ENCODE results near the gene IL5RA.
A peak's percentile ranks its signal among the peaks of the same experiment; 100 is the strongest.

The IL5RA gene, protein sequence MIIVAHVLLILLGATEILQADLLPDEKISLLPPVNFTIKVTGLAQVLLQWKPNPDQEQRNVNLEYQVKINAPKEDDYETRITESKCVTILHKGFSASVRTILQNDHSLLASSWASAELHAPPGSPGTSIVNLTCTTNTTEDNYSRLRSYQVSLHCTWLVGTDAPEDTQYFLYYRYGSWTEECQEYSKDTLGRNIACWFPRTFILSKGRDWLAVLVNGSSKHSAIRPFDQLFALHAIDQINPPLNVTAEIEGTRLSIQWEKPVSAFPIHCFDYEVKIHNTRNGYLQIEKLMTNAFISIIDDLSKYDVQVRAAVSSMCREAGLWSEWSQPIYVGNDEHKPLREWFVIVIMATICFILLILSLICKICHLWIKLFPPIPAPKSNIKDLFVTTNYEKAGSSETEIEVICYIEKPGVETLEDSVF

DNA sequence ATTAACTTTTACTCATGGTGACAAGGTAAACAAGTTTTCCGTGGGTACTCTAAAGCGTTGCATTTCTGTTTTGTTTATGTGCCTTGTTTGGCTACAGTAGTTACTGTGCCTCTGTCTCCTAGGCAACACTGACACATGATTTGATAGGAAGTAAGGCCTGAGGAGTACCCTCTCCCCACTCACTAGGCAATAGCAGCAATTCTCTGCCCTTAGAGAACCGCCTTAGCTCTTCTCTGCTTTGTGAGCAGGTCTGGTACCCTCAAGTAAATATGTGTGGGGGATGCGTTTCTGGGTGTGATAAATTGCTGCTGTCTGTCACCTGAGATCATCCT is at the start of gene IL5RA:
Gene IL5RA (minus strand): TSS at position 76 of the 332 bp plus-strand sequence. CDS start 5,390 bp downstream, outside the sequence.
- no peak for DNase-seq

DNA sequence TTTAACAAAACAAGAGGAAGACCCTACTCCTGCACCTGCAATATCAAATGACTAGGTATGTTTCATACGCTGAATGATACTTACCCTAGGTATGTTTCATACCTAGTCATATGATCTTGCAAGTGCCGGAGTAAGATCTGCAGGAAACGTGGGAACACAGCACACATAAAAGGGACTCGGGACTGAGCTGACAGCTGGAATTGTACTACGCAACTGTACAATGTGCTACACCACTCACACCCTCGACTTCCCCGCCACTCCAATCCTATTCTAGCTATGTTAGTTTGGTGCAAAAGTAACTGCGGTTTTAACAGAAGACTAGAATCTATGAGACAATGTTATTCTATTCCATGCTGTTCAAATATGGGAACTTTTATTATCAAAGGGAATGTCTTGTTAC is 47.3 kb upstream of the IL5RA start:
- DNase-seq: no peak

DNA sequence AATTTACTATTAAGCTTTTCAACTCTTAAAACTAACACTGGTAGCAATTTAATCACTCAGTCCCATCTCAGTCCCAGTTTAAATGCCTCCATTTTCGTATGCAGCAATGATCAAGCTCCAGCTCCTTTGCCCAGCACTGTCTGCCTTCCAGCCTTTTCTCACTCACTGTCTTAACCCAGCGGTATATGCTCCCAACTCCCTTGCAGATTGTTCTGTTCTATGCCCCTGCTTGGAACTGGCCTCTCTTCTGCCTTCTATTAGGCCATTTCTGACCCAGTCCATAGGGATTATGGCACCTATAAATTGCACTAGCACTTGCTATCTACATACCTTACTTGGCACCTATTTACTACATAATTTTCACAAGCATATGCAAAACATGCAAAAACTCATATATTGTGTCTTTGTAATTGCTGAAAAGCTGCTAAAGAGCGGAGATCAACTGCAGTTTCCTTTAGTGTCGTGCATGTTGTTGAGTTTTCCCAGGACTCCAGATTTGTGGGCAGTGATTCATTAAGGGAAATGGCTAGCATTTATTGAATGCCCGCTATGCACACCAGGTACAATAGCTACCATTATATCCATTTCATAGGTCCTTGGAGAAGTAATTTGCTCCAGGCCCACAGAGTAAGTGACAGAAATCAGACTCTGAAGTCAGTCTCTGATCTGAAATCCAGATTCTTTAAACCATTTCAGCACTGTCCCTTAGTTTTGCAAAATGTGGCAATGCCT is 44.9 kb upstream of the IL5RA start:
- DNase-seq: no peak

DNA sequence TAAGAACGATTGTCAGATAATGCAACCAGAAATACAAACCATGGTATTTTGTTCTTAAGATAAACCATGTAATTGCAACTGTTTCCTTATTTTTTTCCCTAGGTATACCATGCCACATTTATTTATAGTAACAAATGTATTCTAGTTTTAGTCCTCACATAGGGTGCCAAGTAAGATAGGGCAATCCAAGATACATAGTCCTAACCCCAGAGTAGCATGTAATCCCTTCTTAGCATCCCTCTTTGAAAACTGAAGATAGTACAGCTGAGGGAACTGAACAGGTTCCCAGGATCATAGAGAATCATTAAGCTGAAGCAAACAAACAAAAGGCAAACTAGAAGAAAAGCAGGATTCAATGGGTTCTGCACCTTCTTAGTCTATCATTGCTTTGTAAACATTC is 41.3 kb upstream of the IL5RA start:
- no peak for DNase-seq

DNA sequence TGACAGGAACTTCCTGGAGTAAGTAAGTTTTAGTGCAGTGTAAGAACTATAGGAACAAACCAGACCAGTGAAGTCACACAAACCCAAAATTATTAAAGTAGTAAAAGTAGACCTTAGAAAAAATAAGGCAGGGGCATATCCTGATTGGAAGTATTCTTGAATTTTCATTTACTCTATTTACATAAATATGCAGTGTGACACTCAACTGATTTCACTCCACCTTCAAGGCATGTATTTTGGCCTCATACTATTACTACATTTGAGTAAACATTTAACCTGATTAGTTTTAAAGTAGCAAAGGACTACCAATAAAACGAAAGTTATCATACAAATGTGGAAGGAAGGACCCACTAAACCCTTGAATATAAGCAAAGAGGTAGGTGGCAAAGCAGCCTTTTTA is 39.4 kb upstream of the IL5RA start:
- no peak for DNase-seq

DNA sequence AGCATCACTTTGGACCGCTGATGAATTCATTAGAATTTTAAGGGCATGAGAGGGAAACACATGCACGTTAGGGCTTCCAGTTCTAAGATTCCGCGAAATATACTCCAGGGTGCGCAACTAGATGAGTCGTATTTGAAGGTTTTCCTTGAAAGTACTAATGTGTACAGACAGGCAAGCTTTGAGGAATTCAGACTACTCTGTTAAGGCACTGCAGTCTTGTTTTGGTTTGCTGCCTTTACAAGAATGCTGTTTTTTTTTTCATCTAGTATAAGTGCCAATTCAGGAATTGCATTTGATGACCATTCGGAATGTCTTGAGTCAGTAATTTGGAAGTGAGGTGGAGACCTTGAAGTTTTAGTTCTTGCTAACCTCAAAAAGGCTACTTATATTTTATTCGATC is 35.7 kb upstream of the IL5RA start:
- DNase-seq: no peak

DNA sequence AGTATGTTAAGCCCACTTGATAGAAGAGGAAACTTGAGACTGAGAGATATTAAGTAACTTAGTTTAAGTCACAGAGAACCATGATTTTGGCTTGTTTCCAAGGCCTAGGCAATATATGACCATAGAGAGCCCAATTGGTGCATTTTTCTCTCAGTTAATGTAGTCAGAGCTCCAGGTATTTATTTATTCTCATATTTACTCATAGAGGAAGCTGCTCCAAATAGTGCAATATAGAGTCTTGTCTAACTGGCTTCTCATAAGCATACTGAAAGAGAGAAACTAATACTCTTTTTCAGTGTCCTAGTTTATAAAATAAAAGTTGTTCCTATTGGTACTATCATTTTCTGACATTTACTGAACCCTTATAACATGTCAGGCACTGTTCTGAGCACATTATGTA is 31.8 kb upstream of the IL5RA start:
- no peak for DNase-seq

DNA sequence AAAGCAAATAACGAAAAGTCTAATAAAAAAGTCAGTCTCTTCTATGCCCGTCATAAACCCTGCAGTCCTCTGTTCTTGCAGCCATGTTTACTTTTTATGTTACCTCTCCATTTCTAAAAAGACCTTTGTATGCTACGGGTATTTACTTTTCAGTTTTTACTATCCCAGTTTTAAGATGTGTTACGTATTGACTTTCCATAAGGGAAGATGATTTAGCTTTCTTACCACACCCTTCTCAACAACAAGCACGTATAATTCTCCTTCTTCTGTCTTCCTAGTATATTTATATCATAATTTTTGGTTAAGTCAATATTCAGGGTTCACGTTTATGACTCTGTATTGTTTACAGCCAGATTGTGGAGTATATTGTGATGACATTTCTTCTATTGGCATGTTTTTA is 27.4 kb upstream of the IL5RA start:
- DNase-seq: no peak

DNA sequence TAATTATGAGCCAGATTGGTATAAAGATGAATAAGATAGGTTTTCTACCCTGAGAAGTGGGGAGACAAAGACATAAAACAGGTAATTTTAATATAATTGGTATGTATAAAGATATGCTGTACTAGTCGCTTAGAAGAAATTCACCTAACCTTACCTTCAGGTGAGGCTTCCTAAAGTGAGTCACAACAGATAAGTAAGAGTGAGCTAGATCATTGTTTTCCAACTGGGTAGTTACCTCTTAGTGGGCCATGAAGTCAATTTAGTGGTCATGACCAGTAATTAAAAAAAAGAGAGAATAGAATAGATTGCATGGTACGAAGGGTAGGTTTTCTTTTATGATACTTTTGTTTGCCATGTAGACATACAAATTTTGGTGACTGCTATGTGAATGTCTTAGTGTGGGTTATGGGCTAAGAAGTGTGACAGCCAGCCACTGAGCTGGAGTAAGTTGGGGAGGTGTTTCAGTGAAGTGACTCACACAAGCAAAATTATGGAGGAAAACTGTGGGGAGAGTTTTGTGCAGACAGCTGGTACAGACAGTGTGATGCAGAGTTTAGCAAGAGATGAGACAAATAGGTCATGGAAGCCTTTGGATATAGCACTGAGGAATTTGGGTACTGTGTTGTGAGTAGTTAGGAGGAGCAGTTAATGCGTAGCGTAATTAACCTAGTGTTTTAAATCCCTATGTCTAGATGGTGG is 24.7 kb upstream of the IL5RA start:
- no peak for DNase-seq

DNA sequence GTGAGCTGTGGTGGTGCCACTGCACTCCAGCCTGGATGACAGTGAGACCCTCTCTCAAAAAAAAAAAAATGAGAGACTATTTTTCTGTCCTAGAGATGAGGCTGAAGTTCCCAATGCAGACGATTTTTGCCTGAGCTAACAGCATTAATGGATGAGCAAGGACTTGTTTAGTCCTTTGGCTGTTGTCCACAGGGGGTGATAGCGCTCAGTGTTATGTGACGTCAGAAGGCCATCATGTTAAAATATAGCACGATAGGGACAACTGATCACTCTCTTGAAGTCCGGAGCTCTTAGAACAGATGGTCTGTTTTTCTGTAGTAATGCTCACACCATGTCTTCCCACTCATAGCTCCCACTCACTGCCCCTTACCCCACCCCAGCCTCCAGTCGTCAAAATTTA is 23.3 kb upstream of the IL5RA start:
- no peak for DNase-seq

DNA sequence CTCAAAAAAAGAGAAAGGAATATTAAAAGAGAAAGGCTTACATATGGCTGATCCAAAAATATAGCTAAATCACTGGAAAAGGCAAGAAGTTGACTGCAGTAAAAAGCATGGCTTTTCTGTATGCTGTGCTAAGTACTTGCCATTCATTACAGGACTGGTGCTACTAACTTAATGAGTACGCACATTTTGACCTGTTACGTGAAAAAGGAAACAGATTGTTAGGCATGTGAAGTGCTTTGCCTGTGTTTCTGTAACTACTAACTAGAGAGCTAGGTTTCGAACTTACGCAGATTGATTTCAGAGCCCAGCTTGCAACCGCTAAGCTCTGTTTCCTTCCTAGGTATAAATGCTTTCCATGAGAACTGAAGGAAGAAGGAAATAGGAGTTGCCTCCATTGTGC is 19.4 kb upstream of the IL5RA start:
- DNase-seq: no peak

DNA sequence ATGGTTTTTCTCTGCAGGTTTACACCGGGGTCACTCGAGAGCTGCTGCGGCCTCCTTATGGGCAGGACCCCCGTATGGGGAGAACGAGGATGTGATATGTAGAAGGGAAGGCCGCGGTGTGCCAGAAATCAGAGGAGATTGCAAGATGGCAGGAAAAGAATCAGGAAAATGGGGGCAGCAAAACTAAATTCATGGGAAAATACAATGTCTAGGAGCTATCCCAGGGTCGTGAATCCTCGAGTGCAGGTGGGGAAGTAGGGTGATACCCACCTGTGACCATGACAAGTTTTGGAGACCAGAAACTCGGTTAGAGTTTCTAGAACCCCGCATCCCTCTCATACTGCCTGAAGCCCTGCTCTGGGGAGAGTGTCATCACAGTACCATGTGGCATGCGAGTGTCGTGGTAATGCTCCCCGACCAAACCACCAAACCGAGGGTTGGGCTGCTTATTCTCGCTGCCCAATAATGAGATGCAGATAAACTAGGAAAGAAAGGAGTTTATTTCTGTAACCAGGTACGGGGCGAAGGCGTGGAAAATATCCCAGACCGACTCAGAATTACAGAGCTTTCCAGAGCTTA is 17.3 kb upstream of the IL5RA start:
- DNase-seq: peak; percentile 57

DNA sequence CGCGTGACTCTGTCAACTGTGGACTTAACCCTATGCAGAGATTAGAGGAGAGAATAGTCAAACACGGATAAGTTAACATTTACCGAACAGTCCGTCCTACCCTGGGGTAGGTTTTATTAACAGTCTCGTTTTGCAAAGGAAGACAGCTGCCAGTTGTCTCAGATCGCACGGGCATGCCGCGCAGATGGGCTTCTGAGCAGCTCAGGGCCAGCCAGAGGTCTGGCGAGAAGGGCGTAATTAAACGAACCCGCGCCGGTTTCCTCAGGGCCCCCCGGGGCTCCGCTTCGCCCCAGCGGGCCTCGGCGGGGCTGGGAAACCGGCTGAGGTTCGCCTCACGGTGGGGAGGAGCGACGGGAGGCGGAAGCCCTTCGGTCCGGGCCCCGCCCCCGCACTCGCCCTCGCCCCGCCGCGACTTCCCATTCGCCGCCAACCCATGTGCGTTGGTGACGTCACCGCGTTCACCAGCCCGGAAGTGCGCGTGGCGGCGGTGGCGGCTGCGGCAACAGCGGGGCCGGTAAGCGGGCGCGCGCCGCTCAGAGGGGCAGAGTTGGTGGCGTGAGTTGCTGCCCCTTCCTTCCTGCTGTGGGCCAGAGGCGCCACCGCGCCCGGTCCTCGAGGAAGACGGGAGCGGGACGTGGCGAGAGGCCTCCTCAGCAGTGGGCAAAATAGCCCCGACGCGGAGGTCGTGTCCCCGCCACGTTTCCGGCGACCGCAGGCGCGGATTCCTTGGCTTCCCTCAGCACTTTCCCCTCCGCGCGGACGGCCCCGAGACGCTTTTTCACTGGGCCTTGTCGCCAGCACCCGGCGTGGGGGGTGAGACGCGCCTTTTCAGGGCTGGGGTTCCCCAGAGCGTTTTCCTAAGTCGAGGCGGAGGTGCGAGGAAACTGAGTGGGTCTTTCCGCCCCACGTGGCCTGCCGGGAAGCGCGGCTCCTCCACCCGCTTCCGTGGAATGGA is 16.6 kb upstream of the IL5RA start, which contains the start of gene TRNT1:
Gene TRNT1 (plus strand): TSS at position 464 of the 955 bp plus-strand sequence. CDS start 2,101 bp downstream, outside the sequence.
- peak; percentile 97 for DNase-seq

DNA sequence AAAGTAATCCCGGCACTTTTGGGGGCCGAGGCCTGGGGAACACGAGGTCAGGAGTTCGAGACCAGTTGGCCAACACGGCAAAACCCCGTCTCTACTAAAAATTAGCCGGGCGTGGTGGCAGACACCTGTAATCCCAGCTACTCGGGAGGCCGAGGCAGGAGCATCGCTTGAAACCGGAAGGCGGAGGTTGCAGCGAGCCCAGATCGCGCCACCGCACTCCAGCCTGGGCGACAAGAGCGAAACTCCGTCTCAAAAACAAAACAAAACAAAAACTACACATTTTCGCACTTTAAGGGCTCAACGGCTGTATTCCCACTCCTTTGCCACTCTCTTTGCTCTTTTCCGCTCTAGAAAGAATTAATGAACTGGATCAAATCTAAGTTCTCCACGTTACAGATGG is 15.8 kb upstream of the IL5RA start:
- DNase-seq: no peak

DNA sequence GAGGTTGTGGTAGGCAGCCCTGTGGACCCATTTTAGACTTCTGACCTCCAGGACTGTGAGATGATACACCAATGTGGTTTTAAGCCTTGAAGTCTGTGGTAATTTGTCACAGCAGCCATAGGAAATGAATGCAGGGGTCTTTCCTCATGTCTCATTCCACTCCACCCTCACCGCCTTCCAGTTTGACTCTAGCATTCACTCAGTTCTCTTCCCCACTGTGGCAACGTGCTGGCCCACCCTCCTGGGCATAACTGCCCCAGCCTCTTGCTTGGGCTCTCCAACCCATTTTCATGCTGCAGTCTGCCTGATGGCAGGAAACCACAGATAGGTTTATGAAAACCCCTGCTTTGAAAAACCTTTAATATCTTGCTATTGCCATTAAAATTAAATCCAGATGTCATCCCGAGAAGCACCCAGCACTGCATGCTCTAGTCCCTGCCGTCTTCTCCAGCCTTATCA is 9.2 kb upstream of the IL5RA start:
- DNase-seq: peak; percentile 51

DNA sequence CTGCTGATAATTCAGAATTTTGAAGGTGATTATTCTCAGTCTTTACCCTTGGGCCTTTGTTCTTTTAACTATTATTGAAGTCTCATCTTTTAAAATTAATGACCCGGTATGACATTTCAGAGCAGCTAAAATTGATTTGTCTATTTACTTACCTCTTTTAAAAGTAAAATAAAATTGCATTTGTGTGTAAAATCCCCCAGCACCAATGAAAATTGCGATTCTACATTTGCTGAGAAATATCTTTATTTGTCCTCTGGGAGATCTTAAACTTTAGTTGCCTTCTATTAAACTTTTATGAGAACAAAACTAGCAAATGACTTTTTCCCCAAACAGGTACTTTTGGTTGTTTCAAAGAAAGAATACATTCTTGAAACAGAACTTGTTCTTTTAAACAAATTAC is 7.5 kb upstream of the IL5RA start:
- DNase-seq: no peak

DNA sequence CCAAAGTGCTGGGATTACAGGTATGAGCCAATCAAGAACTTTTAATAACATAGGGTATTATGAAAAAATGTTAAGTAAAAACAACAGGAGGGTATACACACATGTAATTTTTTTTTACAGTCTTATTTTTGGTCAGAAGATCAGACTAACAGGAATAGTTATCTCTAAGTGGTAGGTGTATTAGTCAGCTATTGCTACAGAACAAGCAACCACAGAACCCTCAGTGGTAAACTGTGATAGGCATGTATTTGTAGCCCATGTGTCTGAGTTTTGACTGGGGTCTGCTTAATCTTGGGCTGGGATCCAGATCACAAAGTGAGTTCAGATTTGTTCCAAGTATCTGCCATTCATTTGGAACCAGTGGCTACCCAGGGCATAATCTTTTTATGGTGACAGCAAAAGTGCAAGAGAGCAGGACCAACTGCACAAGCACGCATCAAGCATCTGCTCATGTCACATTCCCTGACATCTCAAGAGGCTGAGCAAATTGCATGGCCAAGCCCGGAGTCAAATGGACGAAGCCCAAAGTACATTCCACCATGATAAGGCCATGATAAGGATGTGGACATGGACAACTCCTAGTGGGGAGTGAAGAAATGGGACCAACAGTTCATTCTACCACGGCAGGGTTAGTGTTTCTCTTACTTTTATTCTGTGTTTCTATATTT is 3.0 kb upstream of the IL5RA start:
- no peak for DNase-seq

DNA sequence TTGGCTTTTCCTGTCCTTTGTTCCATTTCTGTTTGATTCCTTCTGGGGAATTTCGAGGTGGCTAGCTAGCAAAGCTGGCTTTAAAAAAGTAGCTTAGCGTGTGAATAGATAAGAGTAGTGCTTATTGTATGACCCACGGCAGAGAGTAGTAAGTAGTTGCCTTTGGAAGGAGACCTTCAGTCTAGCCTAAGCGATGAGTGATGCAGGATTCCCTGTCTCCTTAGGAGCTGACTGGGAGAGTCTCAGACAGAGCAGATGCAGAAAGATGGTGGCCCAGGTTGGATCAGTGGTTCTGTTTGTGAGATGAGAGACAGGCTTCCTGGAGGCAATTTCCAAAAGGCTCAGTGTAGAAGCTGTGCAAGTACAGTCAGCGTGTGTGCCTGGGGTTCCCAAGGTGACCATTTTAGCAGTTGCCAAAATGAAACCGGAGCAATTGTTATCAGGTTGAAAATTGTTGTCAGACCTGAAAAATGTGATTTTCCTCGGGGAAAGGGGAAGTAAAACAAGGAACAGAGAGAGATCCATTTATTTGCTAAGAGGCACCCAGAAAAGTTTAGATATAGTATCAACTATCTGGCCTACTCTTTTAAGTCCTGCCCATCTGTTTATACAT is 681 bp upstream of the IL5RA start:
- DNase-seq: no peak

DNA sequence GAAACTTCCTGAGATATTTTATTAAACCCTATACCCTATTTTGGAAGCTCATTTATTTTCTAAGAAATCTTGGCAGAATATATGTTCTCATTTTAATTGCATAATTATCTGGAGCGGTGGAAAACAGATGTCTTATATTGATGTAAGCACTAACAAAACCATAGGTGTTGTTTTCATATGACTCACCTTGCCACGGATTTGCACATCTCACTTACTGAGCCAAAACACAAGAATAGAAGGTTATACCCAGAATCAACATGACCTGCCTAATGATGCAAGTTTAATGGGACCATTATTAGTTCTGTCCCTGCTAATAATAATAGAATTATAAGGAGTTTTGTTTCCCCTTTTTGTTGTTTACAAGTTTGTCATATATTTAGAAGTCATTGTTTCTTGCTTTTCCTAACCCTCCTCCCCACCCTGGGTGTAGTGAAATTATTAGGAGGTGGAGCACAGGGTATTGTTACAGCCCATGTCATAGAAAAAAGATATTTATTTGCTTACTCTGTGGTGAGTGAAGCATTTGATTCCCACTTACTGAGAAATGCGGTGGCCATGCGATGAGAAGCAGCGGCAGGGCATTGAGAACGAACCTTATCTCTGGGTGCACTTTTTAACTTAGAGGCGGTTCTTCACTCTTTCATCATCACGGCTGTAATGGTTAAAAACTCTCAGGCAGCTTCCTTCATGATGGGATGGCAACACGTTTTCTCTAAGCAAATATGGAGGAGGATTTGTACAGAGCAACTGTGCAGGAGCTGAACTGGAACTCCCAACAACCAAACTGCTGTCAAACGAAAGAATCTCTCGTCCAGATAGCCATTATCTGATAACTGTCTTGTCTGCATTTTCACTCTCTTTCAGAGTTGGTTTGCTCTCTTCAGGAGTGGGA is 521 bp downstream of the IL5RA start:
- DNase-seq: no peak

DNA sequence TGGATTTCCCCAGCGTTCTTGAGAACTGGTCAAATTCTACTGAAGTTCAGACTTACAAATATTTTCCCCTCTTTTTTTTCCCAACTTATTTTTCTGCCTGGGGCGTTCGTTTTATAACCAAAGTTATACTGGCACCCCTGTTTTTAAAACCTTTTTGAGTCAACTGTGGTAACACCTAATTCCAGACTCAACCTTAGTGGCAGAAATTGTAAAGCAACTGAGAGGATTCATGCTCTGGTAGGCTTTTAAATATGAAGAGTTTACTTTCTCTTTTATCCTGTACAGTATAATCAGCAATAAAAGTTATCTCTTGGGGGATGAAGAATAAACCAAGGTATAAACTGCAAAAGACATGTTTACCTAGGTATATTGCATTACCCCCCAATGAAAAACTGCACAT is 2.3 kb downstream of the IL5RA start:
- no peak for DNase-seq

Measured in stimulated activated CD8-positive, alpha-beta memory T cell treated with anti-CD3 and anti-CD28 coated beads, Interleukin-4, amount 100 ng/mL, for 48 hours (primary cell).